HTERT RPE-1 (cell line): Measurements from ENCODE around the gene DHTKD1.
"Not testable (repeated sequence)": the region's sequence is repeated elsewhere in the genome, so short reads cannot be mapped to it uniquely, and the experiment has no call there.

Experiments used
- in situ Hi-C: fragments of 300-500 bp; cut with MboI; formaldehyde crosslinking; loops from 4 replicates; pipeline ENCODE4 v1.14.3; 2020; ENCODE audit warnings: low sequenced_read_pairs

The DHTKD1 gene

DNA sequence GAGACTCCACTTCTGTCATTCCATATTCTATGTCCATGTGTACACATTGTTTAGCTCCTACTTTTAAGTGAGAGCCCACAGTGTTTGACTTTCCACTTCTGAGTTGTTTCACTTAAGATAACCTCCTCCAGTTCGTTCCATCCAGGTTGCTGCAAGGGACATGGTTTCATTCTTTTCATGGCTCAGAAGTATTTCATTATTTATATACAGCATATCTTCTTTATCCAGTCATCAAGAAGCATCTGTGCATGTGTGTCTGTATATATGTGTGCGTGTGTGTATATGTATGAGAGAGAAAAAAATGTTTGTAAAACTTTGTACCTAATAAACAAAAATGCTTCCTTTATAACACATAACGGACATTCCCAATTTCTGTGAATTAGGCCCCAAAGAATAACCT lies 66.9 kb downstream of the DHTKD1 start:
- in situ Hi-C loops = no loop called here

DNA sequence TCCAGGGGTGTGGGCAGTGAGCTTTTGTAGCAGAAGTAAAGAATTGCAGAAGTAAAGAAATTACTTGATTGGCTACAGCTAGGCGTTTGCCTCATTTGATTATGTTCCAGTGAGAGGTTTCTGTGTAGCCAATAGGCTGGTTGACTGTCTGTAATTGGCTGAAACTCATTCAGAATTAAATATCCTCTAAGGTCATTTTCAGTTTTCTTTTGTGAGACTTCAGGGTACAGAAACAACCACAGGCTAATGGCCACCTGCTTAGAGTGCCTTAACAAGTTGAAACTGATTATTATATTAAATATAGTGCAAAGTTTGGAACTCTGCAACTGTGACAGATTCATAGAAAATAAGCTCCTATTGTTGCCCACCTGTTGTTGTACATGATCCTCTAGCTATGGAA lies 71.3 kb downstream of the DHTKD1 start:
- in situ Hi-C loops = no loop called here

DNA sequence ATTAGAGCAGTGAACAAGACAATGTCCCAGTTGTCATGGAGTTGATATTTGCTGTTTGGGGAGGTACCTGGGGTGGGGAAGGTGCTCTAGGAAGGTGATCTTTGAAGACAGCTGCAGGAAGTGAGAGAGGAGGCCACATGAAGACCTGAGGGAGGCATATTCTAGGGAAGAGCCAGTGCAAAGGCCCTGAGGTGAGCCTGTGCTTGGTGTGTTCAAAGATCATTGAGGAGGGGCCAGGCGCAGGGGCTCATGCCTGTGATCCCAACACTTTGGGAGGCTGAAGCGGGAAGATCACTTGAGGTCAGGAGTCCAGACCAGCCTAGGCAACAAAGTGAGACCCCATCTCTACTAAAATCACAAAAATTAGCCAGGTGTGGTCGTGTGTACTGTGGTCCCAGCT lies 75.8 kb downstream of the DHTKD1 start:
- in situ Hi-C loops = no loop called here

DNA sequence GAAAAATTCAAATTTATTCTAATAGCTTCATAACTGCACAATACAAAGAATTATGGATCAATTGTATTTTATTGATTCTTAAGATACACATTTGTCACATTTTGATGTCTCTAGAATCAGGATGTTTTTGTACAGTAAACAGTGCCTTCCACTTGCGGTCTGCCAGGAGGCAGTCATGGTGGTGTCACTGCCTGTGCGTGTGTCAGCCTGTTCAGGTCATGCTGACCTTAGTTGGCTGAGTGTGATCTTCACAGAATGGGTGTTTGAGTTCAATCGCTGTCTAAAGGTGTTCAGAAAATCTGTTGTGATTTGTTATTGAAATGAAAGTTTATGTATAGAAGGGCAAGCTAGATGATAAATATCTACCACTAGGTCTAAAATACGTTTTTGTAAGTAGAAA lies 81.4 kb downstream of the DHTKD1 start:
- in situ Hi-C loops = no loop called here

DNA sequence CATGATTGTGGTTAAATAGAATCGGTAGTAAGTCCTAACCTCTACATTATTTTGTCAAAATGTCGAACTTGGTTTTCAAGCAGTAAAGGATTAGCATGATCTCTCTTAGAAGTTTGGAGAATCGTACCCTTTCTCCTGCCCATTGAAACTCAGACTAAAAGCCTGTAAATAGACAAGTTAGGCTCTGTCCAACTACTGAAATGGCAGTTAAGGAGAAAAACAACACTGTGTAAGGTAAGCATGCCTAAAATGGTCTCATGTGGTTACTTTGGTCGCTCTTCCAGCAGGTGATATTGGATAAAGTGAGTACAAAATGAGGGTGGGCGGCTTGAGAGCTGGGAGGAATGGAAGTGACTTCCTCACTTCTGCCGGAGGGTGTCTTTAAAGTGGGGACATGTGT lies 85.8 kb downstream of the DHTKD1 start:
- in situ Hi-C loops = no loop called here

DNA sequence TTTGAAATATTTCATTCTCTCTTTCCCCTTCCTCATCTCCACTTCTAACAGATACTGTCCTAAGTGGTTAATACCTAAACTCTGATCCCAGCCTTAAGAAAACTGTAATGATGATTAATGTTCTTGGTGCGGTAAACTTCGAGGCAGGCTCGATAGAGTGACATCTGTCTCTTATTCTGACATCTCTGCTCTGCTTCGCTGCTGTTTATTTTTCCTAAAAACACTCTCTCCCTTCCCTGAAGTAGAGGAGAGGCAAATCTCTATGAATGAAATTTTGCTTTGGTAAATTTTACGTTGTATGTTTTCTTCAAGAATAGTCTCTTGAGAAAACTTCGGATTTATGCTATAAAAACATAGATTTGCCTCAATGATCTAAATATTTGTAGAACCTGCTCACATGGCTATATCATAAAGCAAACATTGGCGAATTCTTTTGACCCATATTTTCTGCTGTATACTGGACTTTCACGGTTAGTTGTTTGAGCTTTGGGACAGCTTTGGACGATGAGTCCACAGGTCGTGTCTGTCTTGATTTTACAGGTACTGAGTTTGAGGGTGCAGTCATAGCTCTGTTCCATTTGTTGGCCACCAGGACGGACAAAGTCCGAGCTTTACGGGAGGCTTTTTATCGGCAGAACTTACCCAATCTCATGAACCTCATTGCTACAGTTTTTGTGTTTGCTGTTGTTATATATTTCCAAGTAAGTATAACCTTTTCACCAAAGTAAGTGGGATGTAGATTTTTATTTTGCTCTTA lies 87.8 kb downstream of the DHTKD1 start:
- in situ Hi-C loops = no loop called here

DNA sequence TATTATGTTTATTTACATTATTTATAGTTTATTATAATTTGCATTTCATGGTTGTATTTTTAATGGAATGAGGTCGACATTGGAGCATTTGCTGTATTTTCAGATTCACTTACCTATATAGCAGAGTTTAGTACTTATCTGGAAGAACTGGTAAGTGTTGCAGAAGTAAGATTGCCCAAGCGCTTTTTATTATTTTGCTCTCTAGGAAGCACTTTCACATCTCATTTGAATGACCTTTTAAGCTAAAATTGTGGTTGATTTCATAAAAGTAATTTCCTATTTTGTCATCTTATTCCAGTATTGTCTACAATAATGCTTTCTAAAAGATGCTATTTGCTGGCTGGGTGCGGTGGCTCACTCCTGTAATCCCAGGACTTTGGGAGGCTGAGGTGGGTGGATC lies 89.4 kb downstream of the DHTKD1 start:
- in situ Hi-C loops = no loop called here

DNA sequence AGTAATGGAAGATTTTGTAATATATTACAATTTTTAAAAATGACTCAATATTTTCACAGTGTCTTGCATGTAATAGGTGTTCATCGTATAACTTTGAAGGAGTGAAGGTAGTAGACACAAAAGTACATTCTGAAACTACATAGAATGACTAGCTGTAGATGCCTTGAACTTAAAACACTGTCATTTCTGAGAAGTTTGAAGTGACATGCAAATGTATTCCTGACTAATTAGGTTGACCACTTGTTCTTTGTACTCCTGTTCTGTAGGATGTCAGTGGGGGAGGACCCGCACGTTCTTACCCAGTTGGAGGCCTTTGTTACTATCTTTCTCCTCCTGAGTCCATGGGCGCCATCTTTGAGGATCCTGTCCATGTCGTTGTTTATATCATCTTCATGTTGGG lies 91.9 kb downstream of the DHTKD1 start:
- in situ Hi-C loops = no loop called here

DNA sequence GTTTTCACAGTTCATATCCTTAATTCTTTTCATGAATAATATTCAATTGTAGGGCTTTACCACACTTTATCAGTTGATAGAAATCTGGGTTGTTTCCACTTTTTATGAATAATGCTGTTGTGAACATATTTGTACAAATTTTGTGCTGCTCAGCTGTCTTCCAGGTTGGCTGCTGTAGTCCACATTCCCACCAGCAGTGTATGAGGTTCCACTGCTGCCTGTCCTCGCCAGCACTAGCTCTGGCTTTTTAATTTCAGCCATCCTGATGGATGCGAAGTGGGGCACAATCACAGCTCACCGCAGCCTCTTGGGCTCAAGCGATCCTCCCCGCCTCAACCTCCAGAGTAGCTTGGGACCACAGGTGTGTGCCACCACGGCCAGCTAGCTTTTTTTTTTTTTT lies 94.2 kb downstream of the DHTKD1 start:
- in situ Hi-C loops = no loop called here

DNA sequence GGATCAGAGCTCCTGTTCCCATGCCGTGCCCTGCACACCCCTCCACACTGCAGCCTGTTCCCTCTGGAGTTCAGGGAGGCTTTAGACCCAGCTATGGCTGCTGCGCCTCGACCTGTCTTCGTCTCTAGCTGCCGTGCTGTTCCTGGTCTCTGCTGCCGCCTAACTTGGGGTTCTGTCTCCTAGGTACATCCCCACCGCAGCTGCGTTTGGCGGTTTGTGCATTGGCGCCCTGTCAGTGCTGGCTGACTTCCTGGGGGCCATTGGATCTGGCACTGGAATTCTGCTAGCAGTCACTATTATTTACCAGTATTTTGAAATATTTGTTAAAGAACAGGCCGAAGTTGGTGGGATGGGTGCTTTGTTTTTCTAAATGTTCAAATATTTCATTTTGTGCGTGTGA lies 95.3 kb downstream of the DHTKD1 start:
- in situ Hi-C loops = no loop called here

DNA sequence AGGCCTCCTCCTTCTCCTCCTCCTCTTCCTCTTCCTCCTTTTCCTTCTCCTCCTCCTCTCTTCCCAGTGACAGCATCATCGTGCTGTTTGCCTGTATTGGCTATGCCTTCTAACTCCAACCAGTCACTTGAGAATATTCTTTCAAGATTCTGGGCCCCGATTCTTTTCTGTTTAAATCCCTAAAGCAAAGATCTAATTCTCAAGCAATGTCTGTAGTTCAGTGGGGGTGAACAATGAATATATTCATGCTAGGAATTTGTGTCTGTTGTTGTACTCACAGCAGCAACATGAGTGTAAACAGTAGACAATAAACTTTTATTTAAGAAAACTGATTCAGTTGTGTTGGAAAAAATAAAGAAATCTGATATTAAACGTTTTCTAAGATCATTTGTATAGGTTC lies 96.3 kb downstream of the DHTKD1 start:
- in situ Hi-C loops = no loop called here

DNA sequence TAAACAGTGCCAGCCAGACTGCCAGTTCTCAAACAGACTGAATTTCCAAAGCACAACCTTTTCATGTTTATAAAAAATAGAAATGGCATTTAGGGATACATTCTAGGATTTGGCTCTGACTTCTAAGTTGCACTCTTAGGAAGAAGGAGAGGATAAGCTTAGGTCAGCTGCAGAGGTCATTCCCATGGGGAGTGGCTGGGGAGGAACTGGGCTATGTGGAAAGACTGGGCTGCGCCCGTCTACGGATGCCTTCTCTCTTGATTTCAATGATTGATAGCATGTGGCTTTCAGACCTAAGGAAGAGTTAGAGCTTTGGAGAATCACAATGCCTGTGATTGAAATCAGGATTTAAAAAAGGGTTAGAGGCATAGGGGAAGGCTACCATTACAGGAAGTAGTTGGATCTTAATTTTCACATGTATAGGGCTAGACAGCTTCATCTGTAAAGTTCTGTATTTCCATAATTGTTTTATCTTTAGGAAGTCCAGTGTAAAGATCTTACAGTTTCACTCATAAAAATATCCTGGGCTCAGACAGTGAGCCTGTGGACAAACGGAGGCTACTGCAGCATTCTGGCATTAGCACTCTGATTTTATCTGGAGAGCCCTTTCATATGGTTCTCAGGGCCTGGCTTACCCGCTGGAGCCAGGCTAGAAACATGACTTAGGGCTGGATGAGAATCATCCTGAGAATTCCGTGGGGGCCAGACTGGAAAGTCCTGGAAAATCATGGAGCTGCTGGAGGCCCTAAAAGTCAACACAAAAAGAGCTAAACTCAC lies 97.4 kb downstream of the DHTKD1 start:
- in situ Hi-C loops = no loop called here

DNA sequence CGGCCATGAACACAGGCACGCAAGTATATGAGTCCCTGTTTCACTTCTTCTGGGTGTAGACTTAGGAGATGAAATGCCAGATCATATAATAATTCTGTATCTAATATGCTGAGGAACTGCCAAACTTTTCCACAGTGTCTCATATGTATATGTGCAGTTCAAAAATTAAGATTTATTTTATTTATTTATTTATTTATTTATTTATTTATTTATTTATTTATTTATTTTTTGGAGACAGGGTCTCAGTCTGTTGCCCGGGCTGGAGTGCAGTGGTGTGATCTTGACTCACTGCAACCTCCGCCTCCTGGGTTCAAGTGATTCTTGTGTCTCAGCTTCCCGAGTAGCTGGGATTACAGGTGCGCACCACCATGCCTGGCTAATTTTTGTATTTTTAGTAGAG lies 102.8 kb downstream of the DHTKD1 start:
- in situ Hi-C loops = not testable (repeated sequence)
